DND-41 (cell line): ENCODE data around the gene LYPD6B.
A peak's percentile ranks its signal among the peaks of the same experiment; 100 is the strongest.

Source experiments
- ATAC-seq: fragments of 200-7000 bp; cut with Tn5 transposase; 3 replicates; pipeline ENCODE4 v1.9.1; 2021; ENCODE audit warnings: low read depth; ENCODE audit not compliant: insufficient read depth
- DNase-seq: peaks from one replicate; pipeline ENCODE4 v3.0.0-alpha.2; 2020
- H2AFZ ChIP-seq: 2 replicates; pipeline ENCODE4 v1.6.0; 2012; ENCODE audit warnings: low read depth, low read length
- H3K27ac ChIP-seq: 2 replicates; pipeline ENCODE4 v1.5.1; 2012; ENCODE audit warnings: low read length, inconsistent platforms
- H3K27me3 ChIP-seq: fragments of 200-600 bp; sonication (generic); 2 replicates; pipeline ENCODE4 v1.6.0; 2012; ENCODE audit warnings: low read length, mild to moderate bottlenecking, inconsistent platforms; ENCODE audit not compliant: insufficient read depth, poor library complexity
- H3K36me3 ChIP-seq: 2 replicates; pipeline ENCODE4 v1.5.1; 2012; ENCODE audit warnings: low read length, inconsistent platforms; ENCODE audit not compliant: insufficient read depth
- H3K4me1 ChIP-seq: 2 replicates; pipeline ENCODE4 v1.5.1; 2012; ENCODE audit warnings: mild to moderate bottlenecking, low read length; ENCODE audit not compliant: insufficient read depth
- H3K4me2 ChIP-seq: 2 replicates; pipeline ENCODE4 v1.6.0; 2012; ENCODE audit warnings: mild to moderate bottlenecking, moderate library complexity, low read length, inconsistent platforms; ENCODE audit not compliant: insufficient read depth
- H3K4me3 ChIP-seq, 2 experiments: fragments of 200-600 bp in 1 of 2; shearing (Covaris generic) in 1 of 2; 2 replicates each; pipeline ENCODE4 v1.5.1; 2012 to 2016; ENCODE audit warnings: inconsistent platforms in 2 of 2, low read length in 2 of 2, mild to moderate bottlenecking in 2 of 2, low read depth in 1 of 2, moderate library complexity in 1 of 2
- H3K79me2 ChIP-seq: 2 replicates; pipeline ENCODE4 v1.6.0; 2012; ENCODE audit warnings: low read length, inconsistent platforms; ENCODE audit not compliant: insufficient read depth
- H3K9ac ChIP-seq: 2 replicates; pipeline ENCODE4 v1.6.0; 2012; ENCODE audit warnings: low read depth, mild to moderate bottlenecking, inconsistent platforms, low read length, moderate library complexity
- H3K9me3 ChIP-seq: 2 replicates; pipeline ENCODE4 v1.5.1; 2012; ENCODE audit warnings: low read length, moderate library complexity, mild to moderate bottlenecking, inconsistent platforms; ENCODE audit not compliant: insufficient read depth, severe bottlenecking
- H4K20me1 ChIP-seq: 2 replicates; pipeline ENCODE4 v1.6.0; 2012; ENCODE audit warnings: low read length; ENCODE audit not compliant: insufficient read depth
- EZH2 ChIP-seq: IDR thresholded peaks from 3 replicates; pipeline ENCODE4 v1.6.1; 2012; ENCODE audit warnings: borderline replicate concordance, low read depth, mild to moderate bottlenecking, moderate library complexity, low read length, inconsistent platforms; ENCODE audit not compliant: severe bottlenecking
- TF ChIP-seq, protein P1 (sequence below): IDR thresholded peaks from 2 replicates; pipeline ENCODE4 v1.5.1; 2012; ENCODE audit warnings: borderline replicate concordance, low read length, moderate library complexity, mild to moderate bottlenecking; ENCODE audit not compliant: poor library complexity, severe bottlenecking; ENCODE audit errors: extremely low read depth

Gene LYPD6B

GRCh38 chr2:149167001-149167780 lies 128.7 kb downstream of the LYPD6B start:
- Histone ChIP-seq H3K4me2 (no peak overlapping the region), H3K9me3 (no peaks in the 10 kb centered on the region), H3K4me3 (no peak overlapping the region), H3K79me2 (no peaks in the 10 kb centered on the region), H3K27ac (no peak overlapping the region), H3K36me3 (no peaks in the 10 kb centered on the region), H4K20me1 (no peaks in the 10 kb centered on the region), H3K27me3 (no peaks in the 10 kb centered on the region), H2AFZ (no peak overlapping the region), H3K9ac (no peak overlapping the region), H3K4me1 (peaks cover 23% of the 10 kb centered on the region)
- peak; percentile 80 for DNase-seq
- ATAC-seq, result peak; percentile 98
- no peak for TF ChIP-seq EZH2
- TF ChIP-seq, protein P1, sequence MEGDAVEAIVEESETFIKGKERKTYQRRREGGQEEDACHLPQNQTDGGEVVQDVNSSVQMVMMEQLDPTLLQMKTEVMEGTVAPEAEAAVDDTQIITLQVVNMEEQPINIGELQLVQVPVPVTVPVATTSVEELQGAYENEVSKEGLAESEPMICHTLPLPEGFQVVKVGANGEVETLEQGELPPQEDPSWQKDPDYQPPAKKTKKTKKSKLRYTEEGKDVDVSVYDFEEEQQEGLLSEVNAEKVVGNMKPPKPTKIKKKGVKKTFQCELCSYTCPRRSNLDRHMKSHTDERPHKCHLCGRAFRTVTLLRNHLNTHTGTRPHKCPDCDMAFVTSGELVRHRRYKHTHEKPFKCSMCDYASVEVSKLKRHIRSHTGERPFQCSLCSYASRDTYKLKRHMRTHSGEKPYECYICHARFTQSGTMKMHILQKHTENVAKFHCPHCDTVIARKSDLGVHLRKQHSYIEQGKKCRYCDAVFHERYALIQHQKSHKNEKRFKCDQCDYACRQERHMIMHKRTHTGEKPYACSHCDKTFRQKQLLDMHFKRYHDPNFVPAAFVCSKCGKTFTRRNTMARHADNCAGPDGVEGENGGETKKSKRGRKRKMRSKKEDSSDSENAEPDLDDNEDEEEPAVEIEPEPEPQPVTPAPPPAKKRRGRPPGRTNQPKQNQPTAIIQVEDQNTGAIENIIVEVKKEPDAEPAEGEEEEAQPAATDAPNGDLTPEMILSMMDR, result no peak

DNA sequence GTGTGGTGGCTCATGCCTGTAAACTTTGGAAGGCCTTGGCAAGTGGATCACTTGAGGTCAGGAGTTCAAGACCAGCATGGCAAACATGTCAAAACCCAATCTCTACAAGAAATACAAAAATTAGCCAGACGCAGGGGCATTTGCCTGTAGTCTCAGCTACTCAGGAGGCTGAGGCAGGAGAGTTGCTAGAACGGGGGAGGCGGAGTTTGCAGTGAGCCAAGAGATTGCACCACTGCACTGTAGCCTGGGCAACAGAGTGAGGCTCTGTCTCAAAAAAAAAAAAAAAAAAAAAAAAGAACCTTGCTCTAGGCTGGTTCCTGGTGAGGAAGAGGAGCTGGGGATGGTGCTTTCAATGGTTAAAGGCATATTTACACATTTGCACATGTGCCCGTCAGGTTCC lies 129.4 kb downstream of the LYPD6B start:
- no peak overlapping the region for H2AFZ ChIP-seq
- H3K27ac ChIP-seq, result no peak overlapping the region
- no peaks in the 10 kb centered on the region for H3K9me3 ChIP-seq
- no peaks in the 10 kb centered on the region for H4K20me1 ChIP-seq
- no peak overlapping the region for H3K4me3 ChIP-seq
- no peaks in the 10 kb centered on the region for H3K27me3 ChIP-seq
- peak; percentile 13 for DNase-seq
- ATAC-seq, result no peak
- H3K36me3 ChIP-seq, result no peaks in the 10 kb centered on the region
- H3K4me1 ChIP-seq, result peaks cover 23% of the 10 kb centered on the region
- TF ChIP-seq EZH2, result no peak
- TF ChIP-seq, protein P1, result no peak
- no peaks in the 10 kb centered on the region for H3K79me2 ChIP-seq
- H3K4me2 ChIP-seq, result no peak overlapping the region
- H3K9ac ChIP-seq, result no peak overlapping the region

DNA sequence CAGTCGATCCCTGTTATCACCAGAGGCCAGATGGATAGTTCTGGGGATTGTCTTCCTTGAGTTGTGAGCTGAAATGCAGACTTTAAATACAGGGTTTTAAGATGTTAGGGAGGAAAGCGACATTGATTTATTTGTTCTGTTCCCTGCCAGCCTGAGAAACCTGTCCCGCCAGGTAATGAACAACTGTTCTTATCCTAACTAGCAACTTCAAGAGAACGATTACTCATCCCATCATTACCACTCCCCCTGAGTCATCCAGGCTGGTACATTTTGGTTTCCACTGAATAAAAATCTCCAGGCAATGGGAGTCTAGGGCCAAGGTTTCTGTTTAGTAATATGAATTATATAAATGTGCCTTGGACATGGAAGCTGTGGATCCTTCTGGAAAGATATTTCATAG lies 131.2 kb downstream of the LYPD6B start:
- no peak for DNase-seq
- H3K4me2 ChIP-seq, result no peak overlapping the region
- no peaks in the 10 kb centered on the region for H3K79me2 ChIP-seq
- H3K36me3 ChIP-seq, result no peaks in the 10 kb centered on the region
- H3K27me3 ChIP-seq, result no peaks in the 10 kb centered on the region
- no peak overlapping the region for H3K27ac ChIP-seq
- no peaks in the 10 kb centered on the region for H4K20me1 ChIP-seq
- peaks cover 23% of the 10 kb centered on the region for H3K4me1 ChIP-seq
- no peak for TF ChIP-seq EZH2
- H3K9me3 ChIP-seq, result no peaks in the 10 kb centered on the region
- H3K4me3 ChIP-seq, result no peak overlapping the region
- ATAC-seq, result no peak
- H3K9ac ChIP-seq, result no peak overlapping the region
- no peak overlapping the region for H2AFZ ChIP-seq

DNA sequence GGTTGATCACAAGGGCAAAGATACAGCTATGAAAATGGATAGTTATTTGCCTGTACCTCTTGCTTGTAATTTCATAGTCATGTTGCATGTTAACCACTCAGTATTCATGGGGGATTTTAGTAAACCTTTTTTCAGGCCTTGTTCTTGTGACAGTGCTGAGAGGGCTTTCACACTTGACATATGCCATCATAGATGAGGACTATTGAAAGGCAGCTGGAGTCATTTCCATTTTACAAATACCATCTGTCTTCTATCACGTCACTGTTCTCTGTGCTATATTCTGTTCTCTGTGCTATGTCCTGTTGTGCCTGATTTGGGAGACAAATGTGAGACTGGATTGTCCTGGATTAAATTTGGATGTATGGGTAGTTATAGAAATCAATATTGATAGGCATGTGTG lies 131.7 kb downstream of the LYPD6B start:
- Histone ChIP-seq H3K4me3 (no peak overlapping the region), H3K4me2 (no peak overlapping the region), H2AFZ (no peak overlapping the region), H3K9ac (no peak overlapping the region), H4K20me1 (no peaks in the 10 kb centered on the region), H3K36me3 (no peaks in the 10 kb centered on the region), H3K9me3 (no peaks in the 10 kb centered on the region), H3K27me3 (no peaks in the 10 kb centered on the region), H3K27ac (no peak overlapping the region), H3K4me1 (peaks cover 23% of the 10 kb centered on the region), H3K79me2 (no peaks in the 10 kb centered on the region)
- no peak for ATAC-seq
- no peak for DNase-seq
- TF ChIP-seq, protein P1, result no peak
- TF ChIP-seq EZH2, result no peak
